ENCODE measurements around the gene NOL3. TPM values are rescaled to one million over a fixed set of nuclear protein-coding genes. Genes with fewer than 3 reads are reported as not detected.

NOL3 gene
- total RNA-seq, 1 donor from 2014 or later = 79.0 TPM

- DNase-seq (ENCODE audit: low spot score) = no peak
Measured at GRCh38 chr16:67190041-67190440, 19.7 kb downstream of the NOL3 start, which contains the start of gene EXOC3L1. Gene EXOC3L1 (minus strand): TSS chr16:67190136. CDS start chr16:67189676, 460 bp downstream.

- DNase-seq (ENCODE audit: low spot score) = no peak
Measured at GRCh38 chr16:67190448-67191399, 20.4 kb downstream of the NOL3 start.

- DNase-seq (ENCODE audit: low spot score) = no peak
Measured at GRCh38 chr16:67191411-67191994, 21.2 kb downstream of the NOL3 start.

GRCh38 chr16:67191995-67192681 lies 21.8 kb downstream of the NOL3 start, which contains the start of gene E2F4:
Gene E2F4 (plus strand): TSS chr16:67192155. CDS start chr16:67192228, 73 bp downstream.
- DNase-seq (ENCODE audit: low spot score) = peak; percentile 91

- DNase-seq (ENCODE audit: low spot score) = no peak
Measured at GRCh38 chr16:67192781-67193361, 22.5 kb downstream of the NOL3 start.

GRCh38 chr16:67193536-67193935 lies 23.2 kb downstream of the NOL3 start:
- no peak for DNase-seq (ENCODE audit: low spot score)

- DNase-seq (ENCODE audit: low spot score) = no peak
Measured at GRCh38 chr16:67194260-67194659, 23.9 kb downstream of the NOL3 start.

GRCh38 chr16:67195676-67196075 lies 25.3 kb downstream of the NOL3 start:
- no peak for DNase-seq (ENCODE audit: low spot score)

GRCh38 chr16:67196881-67197280 lies 26.5 kb downstream of the NOL3 start:
- DNase-seq (ENCODE audit: low spot score) = no peak

GRCh38 chr16:67197704-67198103 lies 27.4 kb downstream of the NOL3 start:
- DNase-seq (ENCODE audit: low spot score) = no peak

- peak; percentile 60 for DNase-seq (ENCODE audit: low spot score)
Measured at GRCh38 chr16:67198238-67198734, 27.9 kb downstream of the NOL3 start.

GRCh38 chr16:67199011-67199807 lies 28.9 kb downstream of the NOL3 start, which contains the start of gene ELMO3:
Gene ELMO3 (plus strand): TSS chr16:67199131. CDS start chr16:67199327, 196 bp downstream.
- DNase-seq (ENCODE audit: low spot score) = peak; percentile 65

GRCh38 chr16:67199808-67200198 lies 29.5 kb downstream of the NOL3 start:
- DNase-seq (ENCODE audit: low spot score) = no peak

GRCh38 chr16:67200491-67200890 lies 30.2 kb downstream of the NOL3 start:
- no peak for DNase-seq (ENCODE audit: low spot score)

GRCh38 chr16:67201411-67202345 lies 31.3 kb downstream of the NOL3 start:
- no peak for DNase-seq (ENCODE audit: low spot score)

- DNase-seq (ENCODE audit: low spot score) = no peak
Measured at GRCh38 chr16:67202426-67202825, 32.1 kb downstream of the NOL3 start.

GRCh38 chr16:67202956-67203493 lies 32.7 kb downstream of the NOL3 start:
- no peak for DNase-seq (ENCODE audit: low spot score)

GRCh38 chr16:67204076-67204475 lies 33.7 kb downstream of the NOL3 start:
- no peak for DNase-seq (ENCODE audit: low spot score)

GRCh38 chr16:67206129-67206837 lies 35.9 kb downstream of the NOL3 start:
- no peak for DNase-seq (ENCODE audit: low spot score)

Data from mucosa of gallbladder (tissue), 1 donor.